GM21576 (cell line): ENCODE results near the gene TEX2.

ENCODE experiments used
- ATAC-seq: cut with Tn5 transposase; IDR thresholded peaks from one replicate; pipeline ENCODE4 v1.9.1; 2021; ENCODE audit warnings: mild to moderate bottlenecking, moderate library complexity; ENCODE audit not compliant: unreplicated experiment

Gene TEX2

DNA sequence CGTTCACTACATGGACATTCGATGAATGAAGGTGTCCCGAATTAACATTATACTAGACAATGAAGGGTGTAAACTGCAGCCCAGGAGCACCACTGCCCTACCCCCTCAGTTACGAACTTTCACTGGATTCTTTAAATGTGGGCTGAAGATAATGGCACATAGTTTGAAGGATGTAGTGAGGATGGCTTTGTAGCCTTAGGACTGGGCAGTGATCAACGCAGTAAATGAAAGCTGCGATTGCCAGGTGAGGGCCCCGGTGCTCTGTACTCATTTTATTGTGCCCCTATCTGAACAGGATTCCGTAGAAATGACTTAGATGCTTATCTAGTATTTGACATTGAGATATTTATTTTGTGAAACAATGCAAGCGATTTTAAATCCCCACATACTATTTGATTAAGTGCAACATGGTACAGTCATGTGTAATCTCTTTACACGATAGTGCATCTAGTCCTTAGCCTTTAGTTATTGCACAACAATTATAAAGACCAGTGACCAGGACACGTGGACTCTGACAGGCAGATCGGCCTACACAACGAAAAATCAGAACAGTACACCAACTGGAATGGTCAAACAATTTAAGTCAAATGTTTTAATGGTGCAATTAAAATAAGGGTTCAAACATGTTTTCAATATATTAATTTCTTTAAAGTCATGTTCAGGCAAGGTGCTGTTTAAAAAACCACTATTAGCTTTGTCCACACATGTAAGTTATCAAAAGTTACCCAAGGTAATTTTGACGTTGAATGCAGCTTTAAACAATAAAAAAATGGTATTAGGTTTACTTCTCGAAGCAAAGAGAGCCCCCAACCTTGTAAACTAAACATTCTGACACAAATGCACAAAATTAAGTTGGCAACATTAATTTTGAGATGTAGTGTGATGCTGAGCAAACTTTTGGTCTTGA lies 115.7 kb downstream of the TEX2 start:
- ATAC-seq, result no peak

GRCh38 chr17:64146418-64147109 lies 116.5 kb downstream of the TEX2 start:
- ATAC-seq, result no peak

DNA sequence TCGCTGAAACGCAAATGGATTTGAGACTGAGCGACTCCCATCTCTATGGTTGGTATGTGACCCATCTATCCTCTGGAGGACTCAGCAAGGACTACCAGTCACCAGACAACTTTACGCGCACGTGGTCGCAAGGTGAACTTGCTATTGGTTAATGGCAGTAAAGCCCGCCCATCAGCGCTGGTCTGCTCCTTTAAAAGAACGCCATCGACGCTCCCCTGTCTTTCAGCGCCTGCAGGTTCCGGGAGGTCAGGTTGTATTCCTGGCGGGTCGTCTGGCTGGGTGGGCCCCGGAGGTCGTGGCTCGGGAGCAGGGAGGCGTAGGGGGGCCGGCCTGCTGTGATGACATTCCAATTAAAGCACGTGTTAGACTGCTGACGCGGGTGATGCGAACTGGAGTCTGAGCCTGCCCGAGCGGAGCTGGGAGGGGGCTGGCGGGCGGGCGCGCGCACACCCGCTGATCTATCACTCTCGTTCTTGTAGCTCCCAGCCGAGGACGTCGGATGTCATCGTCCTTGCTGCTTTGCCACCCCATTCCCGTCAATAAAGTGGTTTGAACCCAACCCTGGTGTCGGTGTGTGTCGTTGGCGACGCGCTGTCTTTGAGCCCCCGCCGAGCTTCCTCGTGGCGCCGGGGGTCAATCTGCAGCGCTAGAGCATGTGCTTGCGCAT lies 117.2 kb downstream of the TEX2 start:
- peak; percentile 94 for ATAC-seq

DNA sequence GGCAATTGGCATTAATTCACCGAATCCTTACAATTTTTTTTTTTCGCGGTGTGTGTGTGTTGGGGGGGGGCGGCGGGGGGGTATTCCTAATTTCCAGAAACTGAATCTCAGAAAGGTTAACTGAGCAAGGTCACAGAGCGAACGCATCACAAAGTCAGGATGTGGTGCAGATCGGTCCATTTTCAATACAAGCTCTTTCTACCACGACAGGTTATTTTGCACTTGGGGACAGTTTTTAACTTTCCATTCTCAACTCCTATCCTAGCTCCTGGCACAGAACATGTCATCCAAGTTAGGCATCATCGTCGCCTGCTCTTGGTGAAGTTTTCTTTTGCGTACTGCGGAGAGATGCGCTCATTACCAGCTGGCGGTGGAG lies 117.7 kb downstream of the TEX2 start:
- peak; percentile 6 for ATAC-seq

GRCh38 chr17:64139542-64139941 lies 123.5 kb downstream of the TEX2 start:
- ATAC-seq, result no peak

DNA sequence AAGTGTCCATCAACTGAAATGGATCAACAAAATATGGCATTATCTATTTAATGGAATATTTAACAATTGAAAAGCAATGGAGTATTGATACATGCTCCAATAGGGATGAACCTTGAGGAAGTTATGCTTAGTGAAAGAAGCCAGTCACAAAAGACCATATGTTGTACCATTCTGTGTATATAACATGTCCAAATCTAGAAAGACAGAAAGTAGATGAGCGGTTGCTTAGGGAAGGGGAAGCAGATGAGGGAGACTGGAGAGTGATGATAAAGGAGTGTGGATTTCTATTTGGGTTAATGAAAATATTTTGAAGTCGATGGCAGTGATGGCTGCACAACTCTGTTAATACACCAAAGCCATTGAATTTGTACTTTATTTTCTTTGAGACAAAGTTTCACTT lies 124.6 kb downstream of the TEX2 start:
- ATAC-seq, result no peak

DNA sequence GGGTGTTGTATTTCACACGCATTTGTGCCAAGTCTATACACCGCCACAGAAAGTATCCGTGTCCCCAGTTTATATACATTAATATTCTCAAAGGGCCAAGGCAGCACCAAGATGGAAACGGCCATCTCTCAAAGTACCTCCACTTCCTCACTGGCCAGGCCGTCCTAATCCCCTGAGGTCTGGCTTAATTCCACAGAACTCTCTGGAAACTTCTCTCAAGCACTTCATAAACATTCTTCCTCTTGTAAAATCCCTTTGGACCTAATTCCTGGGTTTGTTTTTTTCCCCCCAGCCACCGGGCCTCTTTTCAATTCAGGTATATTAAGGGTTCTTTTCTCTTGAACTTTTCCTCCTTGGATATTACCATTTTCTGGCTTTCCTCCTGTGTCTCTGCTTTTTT lies 128.1 kb downstream of the TEX2 start:
- ATAC-seq, result no peak

- no peak for ATAC-seq
These were observed 128.7 kb downstream of the TEX2 start for GRCh38 chr17:64134216-64134970.

DNA sequence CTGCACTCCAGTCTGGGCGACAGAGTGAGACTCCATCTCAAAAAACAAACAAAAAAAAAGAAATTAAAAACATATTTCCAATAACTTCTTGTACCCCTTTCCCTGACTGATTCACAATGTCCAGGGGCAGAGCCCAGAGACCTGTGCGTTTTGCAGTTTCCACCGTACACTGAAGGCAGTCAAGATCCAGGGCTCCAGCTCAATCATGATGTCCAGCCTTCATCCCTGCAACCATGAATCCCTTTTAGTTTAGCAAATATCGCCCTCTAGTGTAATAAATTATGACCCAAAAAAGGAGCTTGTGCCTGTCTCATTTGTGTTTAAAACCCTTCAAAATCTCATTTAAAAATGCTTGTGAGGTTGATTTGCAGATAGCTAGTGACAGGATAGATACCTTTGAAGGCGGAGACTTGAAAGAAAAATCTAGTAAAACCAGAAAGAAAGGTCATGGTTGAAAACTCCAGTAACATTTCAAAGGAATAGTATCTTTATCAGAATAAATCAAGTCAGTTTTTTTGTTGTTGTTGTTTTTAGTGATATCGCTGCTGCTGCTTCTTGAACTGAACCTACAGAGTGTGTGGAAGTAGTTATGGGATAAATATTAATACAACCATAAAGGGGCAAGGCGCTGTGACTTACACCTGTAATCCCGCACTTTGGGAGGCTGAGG lies 129.4 kb downstream of the TEX2 start:
- no peak for ATAC-seq

DNA sequence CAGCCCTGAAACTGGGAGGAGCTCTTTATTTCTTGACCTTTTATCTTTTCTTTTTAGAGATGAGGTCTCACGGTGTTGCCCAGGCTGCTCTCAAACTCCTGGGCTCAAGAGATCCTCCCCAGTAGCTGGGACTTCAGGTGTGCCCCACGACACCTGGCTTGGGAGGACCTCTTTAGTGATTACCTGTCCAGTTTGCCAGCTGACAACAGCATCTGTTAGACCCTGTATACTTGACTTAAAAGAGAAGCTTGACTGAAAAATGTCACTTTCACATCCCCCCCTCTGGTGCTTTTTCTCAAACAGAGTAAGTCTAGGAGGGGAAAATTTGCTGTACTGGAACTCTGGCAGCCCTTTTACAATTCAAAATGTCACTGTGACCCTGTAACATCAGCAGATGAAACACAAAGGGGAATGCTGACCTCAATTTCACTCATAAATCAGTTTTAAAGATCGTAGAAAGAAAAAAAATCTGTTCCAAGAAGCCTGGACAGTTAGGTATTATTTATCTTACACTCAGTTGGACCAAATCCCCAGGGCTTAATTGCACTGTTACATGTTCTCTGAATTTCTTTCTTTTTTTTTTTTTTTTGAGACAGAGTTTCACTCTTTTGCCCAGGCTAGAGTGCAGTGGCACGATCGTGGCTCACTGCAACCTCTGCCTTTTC lies 131.3 kb downstream of the TEX2 start:
- ATAC-seq, result no peak

GRCh38 chr17:64130559-64131001 lies 132.5 kb downstream of the TEX2 start:
- ATAC-seq, result peak; percentile 18

GRCh38 chr17:64129765-64130558 lies 133.1 kb downstream of the TEX2 start, which contains the start of gene ERN1:
TSS of gene ERN1 (minus strand) at chr17:64130144. CDS start at chr17:64130029, 115 bp downstream.
- peak; percentile 61 for ATAC-seq

- ATAC-seq, result peak; percentile 2
These were observed 133.6 kb downstream of the TEX2 start for GRCh38 chr17:64129515-64129764.

DNA sequence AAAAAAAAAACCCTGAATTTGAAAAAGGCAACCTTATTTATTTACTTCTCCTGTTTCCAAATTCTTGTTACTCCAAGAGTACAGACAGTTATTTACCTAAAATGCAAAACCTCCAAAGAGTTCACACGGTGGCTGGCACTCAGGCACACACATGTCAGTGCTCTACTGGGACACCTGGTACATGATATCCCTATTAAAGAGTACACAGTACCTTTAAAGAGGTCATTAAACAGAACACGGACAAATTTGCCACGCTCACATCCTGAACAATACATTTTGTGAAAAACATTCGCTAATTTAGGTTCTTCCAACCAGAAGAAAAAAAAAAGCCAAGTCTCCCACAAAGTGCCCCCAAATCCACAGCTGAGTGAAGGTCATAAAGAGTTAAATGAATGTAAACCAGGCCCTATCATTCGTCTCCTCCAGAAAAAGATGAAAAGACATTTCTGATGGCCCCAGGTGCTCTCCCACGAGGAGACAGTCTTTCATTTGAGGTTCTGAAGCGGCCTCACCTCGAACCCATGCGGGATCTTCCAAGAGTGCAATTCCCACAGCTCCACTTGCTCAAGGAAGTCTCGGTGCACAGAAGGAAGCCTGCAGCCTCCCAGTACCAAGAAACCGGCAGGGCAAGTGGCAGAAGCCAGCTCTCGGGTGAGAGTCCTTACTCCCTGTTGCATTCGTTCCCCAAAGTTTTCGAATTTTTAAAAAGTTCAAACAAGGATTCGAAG lies 134.1 kb downstream of the TEX2 start:
- ATAC-seq, result no peak

DNA sequence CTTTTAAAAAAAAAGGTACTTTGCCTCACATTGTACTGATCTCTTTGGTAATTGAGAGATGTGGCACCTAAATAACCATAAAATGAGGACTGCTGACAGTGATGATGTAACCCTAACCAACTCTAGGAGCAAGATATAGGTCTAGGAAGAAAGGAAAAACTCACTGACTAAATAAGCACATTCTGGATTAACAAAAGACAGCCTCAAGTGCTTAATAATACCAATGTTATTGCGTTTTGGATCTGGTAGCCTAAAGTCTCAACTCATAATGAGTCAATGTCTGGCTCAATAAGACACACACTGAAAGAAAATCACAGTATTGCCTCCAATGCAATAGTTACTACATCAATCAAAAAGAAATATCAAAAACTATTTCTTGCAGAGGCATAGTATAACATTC lies 136.1 kb downstream of the TEX2 start:
- ATAC-seq, result no peak

- no peak for ATAC-seq
These were observed 137.1 kb downstream of the TEX2 start for GRCh38 chr17:64125937-64126336.

DNA sequence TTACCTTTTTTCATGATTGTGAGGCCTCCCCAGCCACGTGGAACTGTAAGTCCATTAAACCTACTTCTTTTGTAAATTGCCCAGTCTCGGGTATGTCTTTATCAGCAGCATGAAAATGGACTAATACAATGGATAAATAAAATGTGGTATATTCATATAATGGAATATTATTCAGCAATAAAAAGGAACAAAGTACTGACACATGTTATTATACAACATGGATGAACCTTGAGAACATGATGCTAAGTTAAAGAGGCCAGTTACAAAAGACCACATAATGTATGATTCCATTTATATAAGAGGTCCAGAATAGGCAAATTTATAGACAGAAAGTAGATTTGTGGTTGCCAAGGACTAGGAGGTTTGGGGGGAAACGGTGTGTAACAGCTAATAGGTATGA lies 138.5 kb downstream of the TEX2 start:
- no peak for ATAC-seq

GRCh38 chr17:64123114-64123513 lies 139.9 kb downstream of the TEX2 start:
- ATAC-seq, result no peak
